Bronchial smooth muscle cell (primary cell): Measurements from ENCODE around the gene LONP1. TPM values are rescaled to one million over a fixed set of nuclear protein-coding genes. Genes with fewer than 3 reads are reported as not detected.

Experiments used
- total RNA-seq: library from RNA; depleted of rRNA; stranded (reverse); fragments of >200 nt; gene quantifications from 2 replicates; pipeline ENCODE4 v1.2.1, GENCODE V29; 2014

Gene LONP1
- total RNA-seq, result 71.9 and 105 TPM in 2 replicates

GRCh38 chr19:5719961-5720790, at the start of gene LONP1, which contains the start of gene CATSPERD:
TSS of gene LONP1 (minus strand) at chr19:5720146. CDS start at chr19:5720132, 14 bp downstream.
TSS of gene CATSPERD (plus strand) at chr19:5720637. CDS start at chr19:5720738, 101 bp downstream.

GRCh38 chr19:5690125-5690954, 29.6 kb downstream of the LONP1 start, which contains the start of gene RPL36:
TSS of gene RPL36 (plus strand) at chr19:5690295. CDS start at chr19:5690508, 213 bp downstream.

GRCh38 chr19:5680437-5681368, 39.2 kb downstream of the LONP1 start, which contains the start of the genes HSD11B1L and MICOS13:
TSS of gene HSD11B1L (plus strand) at chr19:5681027. CDS start at chr19:5684833, 3,806 bp downstream.
TSS of gene MICOS13 (minus strand) at chr19:5680516. CDS start at chr19:5680486, 30 bp downstream.

Other genes with a start within 250 kb of the LONP1 start
- under 0.01 TPM in 2 replicates for gene TINCR, start 152.2 kb downstream of the LONP1 start, total RNA-seq
- 31.1 and 48.9 TPM in 2 replicates for gene SAFB2, start 97.4 kb downstream of the LONP1 start, total RNA-seq
- 54.8 and 55.3 TPM in 2 replicates for gene SAFB, start 97.1 kb downstream of the LONP1 start, total RNA-seq
- 59.5 and 69.2 TPM in 2 replicates for gene MICOS13, start 39.6 kb downstream of the LONP1 start, total RNA-seq
- 10.5 and 12.0 TPM in 2 replicates for gene HSD11B1L, start 39.1 kb downstream of the LONP1 start, total RNA-seq
- gene RPL36, start 29.9 kb downstream of the LONP1 start, total RNA-seq, result 624 and 820 TPM in 2 replicates
- not detected in 2 replicates for gene CATSPERD, start 491 bp upstream of the LONP1 start, total RNA-seq
- 0.09 and 0.16 TPM in 2 replicates for gene PRR22, start 64.6 kb upstream of the LONP1 start, total RNA-seq
- gene DUS3L, start 71.0 kb upstream of the LONP1 start, total RNA-seq, result 22.9 and 31.2 TPM in 2 replicates
- under 0.01 and 0.17 TPM in 2 replicates for gene NRTN, start 84.9 kb upstream of the LONP1 start, total RNA-seq
- 0.09 and 0.16 TPM in 2 replicates for gene FUT6, start 119.6 kb upstream of the LONP1 start, total RNA-seq
- gene FUT3, start 131.3 kb upstream of the LONP1 start, total RNA-seq, result not detected in 2 replicates
- not detected in 2 replicates for gene FUT5, start 150.4 kb upstream of the LONP1 start, total RNA-seq
- 230 and 313 TPM in 2 replicates for gene NDUFA11, start 183.6 kb upstream of the LONP1 start, total RNA-seq
- 6.4 and 7.6 TPM in 2 replicates for gene VMAC, start 184.7 kb upstream of the LONP1 start, total RNA-seq
- gene CAPS, start 194.1 kb upstream of the LONP1 start, total RNA-seq, result 4.6 and 8.8 TPM in 2 replicates